ENCODE results near the gene RTL10. TPM values are rescaled to one million over a fixed set of nuclear protein-coding genes. Genes with fewer than 3 reads are reported as not detected.

Gene RTL10
- total and polyA plus RNA-seq, 2 of the 8 experiments (the other 6 are each of a cell fraction or from before 2014, with no cell fraction given), result 11.5 to 18.8 TPM

DNA sequence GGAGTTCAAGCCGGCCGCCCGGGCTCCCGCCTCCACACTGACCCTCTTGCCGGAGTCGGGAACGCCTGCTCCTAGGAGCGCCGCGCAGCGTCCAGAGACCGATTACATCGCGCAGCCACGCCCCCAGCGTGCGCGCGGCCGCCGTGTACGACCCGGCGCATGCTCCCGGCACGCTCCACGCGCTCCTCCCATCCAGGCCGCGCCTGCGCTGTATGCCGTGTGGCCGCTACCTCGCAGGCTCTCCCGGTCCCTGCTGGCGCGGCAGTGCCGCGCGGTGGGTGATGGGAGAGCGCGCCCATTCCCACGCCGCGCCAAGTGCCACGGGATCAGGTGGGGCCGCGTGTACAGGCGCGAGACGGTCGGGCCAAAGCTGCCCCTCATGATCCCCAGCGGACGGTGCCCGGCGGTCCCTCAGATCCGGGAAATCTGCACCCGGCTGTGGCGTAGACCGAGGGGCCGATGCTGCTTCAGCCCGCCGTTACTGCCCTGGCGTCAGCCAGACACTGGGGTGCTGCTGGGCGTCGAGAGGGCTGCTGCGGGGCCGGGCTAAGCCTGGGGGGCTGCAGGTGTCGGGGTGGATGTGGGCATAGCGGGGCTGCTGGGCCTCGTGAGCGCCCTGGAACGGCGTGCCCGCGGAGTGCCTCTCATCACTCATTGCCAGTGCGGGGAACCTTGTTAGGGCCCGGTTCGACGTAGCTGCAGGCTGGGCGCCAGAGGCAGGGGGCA lies at the start of gene RTL10, which contains the start of gene GNB1L (continued):
- TF ChIP-seq BRCA1 (IDR thresholded peaks at IDR 0.05; ENCODE audit: low read depth, low read length) (no peak), BACH1 (IDR thresholded peaks at IDR 0.05; ENCODE audit: low read length) (peak; percentile 44; the same call in 1 of the 2 replicates), SRF (IDR thresholded peaks at IDR 0.05; ENCODE audit: low read depth, low read length) (no peak), CHD2 (IDR thresholded peaks at IDR 0.05; ENCODE audit: low read length) (no peak), CTBP2 (IDR thresholded peaks at IDR 0.05; ENCODE audit: borderline replicate concordance, insufficient read depth, insufficient read length, low read length) (no peak), POU5F1 (IDR thresholded peaks at IDR 0.05; ENCODE audit: low read depth, low read length) (no peak), TAF7 (optimal IDR thresholded peaks at IDR 0.05; ENCODE audit: borderline replicate concordance, low read depth, low read length) (peak; percentile 68), SIX5 (IDR thresholded peaks at IDR 0.05; ENCODE audit: low read depth, low read length) (no peak), CHD1 (IDR thresholded peaks at IDR 0.05; ENCODE audit: low read depth, low read length) (no peak), EP300 (IDR thresholded peaks at IDR 0.05; ENCODE audit: borderline replicate concordance in 1 of 2, low read depth in 2 of 2, low read length in 2 of 2) (no peak), SAP30 (IDR thresholded peaks at IDR 0.05; ENCODE audit: insufficient read depth, insufficient replicate concordance, low read length) (no peak), EGR1 (IDR thresholded peaks at IDR 0.05; ENCODE audit: borderline replicate concordance, low read depth, low read length) (no peak), TBP (IDR thresholded peaks at IDR 0.05; ENCODE audit: low read depth, low read length) (peak; percentile 88), CEBPB (IDR thresholded peaks at IDR 0.05; ENCODE audit: low read depth, low read length) (no peak), POLR2A (IDR thresholded peaks at IDR 0.05; ENCODE audit: control extremely low read depth in 1 of 2, low read depth in 2 of 2, low read length in 2 of 2) (peak; percentile 96 to 97), ATF2 (IDR thresholded peaks at IDR 0.05; ENCODE audit: low read length) (no peak), NRF1 (IDR thresholded peaks at IDR 0.05; ENCODE audit: low read depth, low read length) (peak; percentile 81), CREB1 (IDR thresholded peaks at IDR 0.05) (0 out of 2 replicates have a peak, but pooled peaks have one; percentile 8), SIN3A (conservative IDR thresholded peaks at IDR 0.05 in 1 of 2, IDR thresholded peaks at IDR 0.05 in 1 of 2; ENCODE audit: low read depth in 1 of 2, low read length in 2 of 2) (peak in 1 of 2 experiments; percentile 55; a peak in 1 of 4 replicates), CBX8 (IDR thresholded peaks at IDR 0.05; ENCODE audit: borderline replicate concordance, low read depth, low read length) (no peak), NANOG (IDR thresholded peaks at IDR 0.05; ENCODE audit: insufficient read depth, low read depth, low read length, poor library complexity, severe bottlenecking) (no peak)
- TF ChIP-seq, protein P1, sequence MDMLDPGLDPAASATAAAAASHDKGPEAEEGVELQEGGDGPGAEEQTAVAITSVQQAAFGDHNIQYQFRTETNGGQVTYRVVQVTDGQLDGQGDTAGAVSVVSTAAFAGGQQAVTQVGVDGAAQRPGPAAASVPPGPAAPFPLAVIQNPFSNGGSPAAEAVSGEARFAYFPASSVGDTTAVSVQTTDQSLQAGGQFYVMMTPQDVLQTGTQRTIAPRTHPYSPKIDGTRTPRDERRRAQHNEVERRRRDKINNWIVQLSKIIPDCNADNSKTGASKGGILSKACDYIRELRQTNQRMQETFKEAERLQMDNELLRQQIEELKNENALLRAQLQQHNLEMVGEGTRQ (IDR thresholded peaks at IDR 0.05; ENCODE audit: low read length), result no peak; the same call in 1 of the 2 replicates
